Measurements from ENCODE around the gene RGL4. TPM values are rescaled to one million over a fixed set of nuclear protein-coding genes. Genes with fewer than 3 reads are reported as not detected.
A peak's percentile ranks its signal among the peaks of the same experiment; 100 is the strongest.

RGL4 gene
- total and polyA plus RNA-seq, 8 donors: 0.65 to 5.9 (median 2.9) TPM; not detected in 4

DNA sequence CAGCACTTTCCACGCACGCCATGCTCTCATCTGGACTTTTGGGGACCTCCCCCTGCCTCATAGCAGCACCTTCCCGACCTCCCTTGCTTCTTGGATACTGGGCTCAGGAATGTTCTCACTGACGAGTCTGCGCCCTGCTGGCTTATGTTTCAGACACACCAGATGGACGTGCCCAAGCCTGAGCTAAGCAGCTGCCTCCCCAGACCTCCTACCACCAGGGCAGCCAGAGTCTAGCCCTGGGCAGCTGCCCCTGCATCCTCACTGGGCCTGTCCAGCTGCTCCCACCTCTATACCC, 13.2 kb upstream of the RGL4 start:
- H3K36me3 ChIP-seq: peaks cover 4 to 50% (median 42%) of the 10 kb centered on the region in 4 donors
- no peak for DNase-seq
- TF ChIP-seq POLR2A (IDR thresholded peaks at IDR 0.05) (no peak), POLR2AphosphoS5 (IDR thresholded peaks at IDR 0.05) (no peak), EP300 (IDR thresholded peaks at IDR 0.05) (no peak)
- TF ChIP-seq, protein P1, sequence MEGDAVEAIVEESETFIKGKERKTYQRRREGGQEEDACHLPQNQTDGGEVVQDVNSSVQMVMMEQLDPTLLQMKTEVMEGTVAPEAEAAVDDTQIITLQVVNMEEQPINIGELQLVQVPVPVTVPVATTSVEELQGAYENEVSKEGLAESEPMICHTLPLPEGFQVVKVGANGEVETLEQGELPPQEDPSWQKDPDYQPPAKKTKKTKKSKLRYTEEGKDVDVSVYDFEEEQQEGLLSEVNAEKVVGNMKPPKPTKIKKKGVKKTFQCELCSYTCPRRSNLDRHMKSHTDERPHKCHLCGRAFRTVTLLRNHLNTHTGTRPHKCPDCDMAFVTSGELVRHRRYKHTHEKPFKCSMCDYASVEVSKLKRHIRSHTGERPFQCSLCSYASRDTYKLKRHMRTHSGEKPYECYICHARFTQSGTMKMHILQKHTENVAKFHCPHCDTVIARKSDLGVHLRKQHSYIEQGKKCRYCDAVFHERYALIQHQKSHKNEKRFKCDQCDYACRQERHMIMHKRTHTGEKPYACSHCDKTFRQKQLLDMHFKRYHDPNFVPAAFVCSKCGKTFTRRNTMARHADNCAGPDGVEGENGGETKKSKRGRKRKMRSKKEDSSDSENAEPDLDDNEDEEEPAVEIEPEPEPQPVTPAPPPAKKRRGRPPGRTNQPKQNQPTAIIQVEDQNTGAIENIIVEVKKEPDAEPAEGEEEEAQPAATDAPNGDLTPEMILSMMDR (IDR thresholded peaks at IDR 0.05): no peak
- no peak overlapping the region for H3K27ac ChIP-seq
- 84 to 90% (median 86%) methylated on average over 6 of the region's 6 CpGs for WGBS, 5 donors
- H3K4me3 ChIP-seq: no peak overlapping the region
- no peaks in the 10 kb centered on the region for H3K27me3 ChIP-seq
- intact Hi-C loops (cut with DNase I; ENCODE audit: low total_unique reads): no loop called here
- no peaks in the 10 kb centered on the region for H3K9me3 ChIP-seq
- H3K4me1 ChIP-seq: peaks cover 0 to 20% (median 8%) of the 10 kb centered on the region in 4 donors

DNA sequence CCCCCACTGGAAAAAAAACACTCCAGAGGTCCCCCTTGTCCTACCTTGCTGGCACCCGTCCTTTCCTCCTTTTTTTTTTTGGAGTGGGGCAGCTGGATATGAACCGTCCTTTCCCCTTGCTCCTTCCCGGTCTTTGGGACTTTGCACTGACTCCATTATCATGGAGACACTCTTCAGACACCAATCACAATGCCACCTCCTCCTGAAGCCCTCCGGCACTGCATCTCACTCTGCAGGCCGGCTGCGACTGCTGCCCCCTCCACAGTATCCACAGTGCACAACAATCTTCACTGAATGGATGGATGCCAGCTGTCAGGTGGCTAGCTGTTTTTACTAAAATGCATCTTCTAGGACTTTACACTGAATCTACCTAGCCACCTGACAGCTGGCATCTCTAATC, 12.7 kb upstream of the RGL4 start:
- 86 to 96% (median 90%) methylated on average over 6 of the region's 6 CpGs for WGBS, 5 donors
- intact Hi-C loops (cut with DNase I; ENCODE audit: low total_unique reads): no loop called here
- TF ChIP-seq, protein P1 (IDR thresholded peaks at IDR 0.05): no peak
- no peak for TF ChIP-seq EP300 (IDR thresholded peaks at IDR 0.05)
- TF ChIP-seq POLR2A (IDR thresholded peaks at IDR 0.05): no peak
- no peak for TF ChIP-seq POLR2AphosphoS5 (IDR thresholded peaks at IDR 0.05)

DNA sequence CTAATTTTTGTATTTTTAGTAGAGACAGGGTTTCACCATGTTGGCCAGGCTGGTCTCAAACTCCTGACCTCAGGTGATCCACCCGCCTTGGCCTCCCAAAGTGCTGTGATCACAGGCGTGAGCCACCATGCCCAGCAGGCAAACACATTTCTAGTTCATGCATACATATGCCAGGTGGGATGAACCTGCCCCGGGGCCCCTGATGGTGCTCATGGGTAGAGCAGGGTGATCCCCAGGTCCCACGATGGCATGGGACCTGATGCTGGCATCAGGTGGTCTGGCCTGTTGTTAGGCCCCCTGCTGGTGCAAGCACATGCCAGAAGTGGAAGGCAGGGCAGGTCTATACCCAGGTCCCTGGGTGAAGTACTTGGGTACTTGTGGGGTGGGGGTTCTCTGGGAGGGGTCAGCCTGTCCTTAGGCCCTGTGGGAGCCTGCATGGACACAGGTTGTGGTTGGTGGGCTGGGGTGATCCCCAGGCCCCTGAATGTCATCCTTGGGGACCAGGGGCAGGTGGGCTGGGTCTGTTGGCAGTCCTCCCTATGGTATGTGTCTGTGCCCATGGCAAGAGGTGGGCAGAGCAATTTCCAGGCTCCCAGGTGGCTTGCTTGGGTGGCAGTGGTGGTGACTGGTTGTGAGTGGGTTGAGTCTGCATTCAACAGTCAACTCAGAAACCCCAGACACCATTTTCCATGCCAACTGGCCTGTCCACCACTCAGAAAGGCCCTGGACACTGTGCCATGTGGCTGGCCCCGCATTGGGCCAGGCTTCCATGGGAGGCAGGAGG, 9.6 kb upstream of the RGL4 start:
- peaks cover 11 to 62% (median 55%) of the 10 kb centered on the region in 4 donors for H3K36me3 ChIP-seq
- TF ChIP-seq POLR2A (IDR thresholded peaks at IDR 0.05) (no peak), EP300 (IDR thresholded peaks at IDR 0.05) (no peak), POLR2AphosphoS5 (IDR thresholded peaks at IDR 0.05) (no peak)
- TF ChIP-seq, protein P1 (IDR thresholded peaks at IDR 0.05): no peak
- H3K4me1 ChIP-seq: peaks cover 0 to 4% (median under 1%) of the 10 kb centered on the region in 4 donors
- H3K27me3 ChIP-seq: no peaks in the 10 kb centered on the region
- no peak overlapping the region for H3K27ac ChIP-seq
- no peaks in the 10 kb centered on the region for H3K9me3 ChIP-seq
- no peak overlapping the region for H3K4me3 ChIP-seq
- peak in 1 of 2 donors; percentile 9 for DNase-seq
- intact Hi-C loops (cut with DNase I; ENCODE audit: low total_unique reads): no loop called here
- WGBS, 5 donors: 85 to 99% (median 97%) methylated on average over 3 to 5 of the region's 5 CpGs

More for the DNA sequence above, 12.7 kb upstream of the RGL4 start:
- Histone ChIP-seq H3K9me3 (no peaks in the 10 kb centered on the region), H3K4me1 (peaks cover 0 to 20% (median 8%) of the 10 kb centered on the region in 4 donors), H3K36me3 (peaks cover 8 to 55% (median 47%) of the 10 kb centered on the region in 4 donors), H3K4me3 (no peak overlapping the region), H3K27ac (no peak overlapping the region), H3K27me3 (no peaks in the 10 kb centered on the region)
- DNase-seq: no peak

DNA sequence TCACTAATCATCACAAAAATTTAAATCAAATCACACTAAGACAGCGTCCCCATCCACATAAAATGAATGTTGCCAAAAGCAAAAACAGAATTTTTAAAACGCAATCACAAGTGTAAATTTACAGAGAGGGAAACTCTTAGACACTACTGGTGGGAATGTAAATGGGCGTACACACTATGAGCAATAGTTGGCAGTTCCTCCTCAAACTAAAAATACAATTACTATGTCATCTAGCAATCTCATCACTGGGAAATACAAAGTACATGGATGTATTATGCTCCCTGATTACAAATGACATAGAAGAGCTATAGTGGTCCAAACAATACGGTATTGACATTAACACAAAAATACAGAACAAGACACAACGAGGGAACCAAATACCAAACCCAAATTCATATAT, 8.7 kb upstream of the RGL4 start:
- no peak overlapping the region for H3K4me3 ChIP-seq
- no peaks in the 10 kb centered on the region for H3K27me3 ChIP-seq
- intact Hi-C loops (cut with DNase I; ENCODE audit: low total_unique reads): no loop called here
- peaks cover 11 to 59% (median 55%) of the 10 kb centered on the region in 4 donors for H3K36me3 ChIP-seq
- no peak overlapping the region for H3K27ac ChIP-seq
- no peak for DNase-seq
- 55 to 94% (median 55%) methylated on average over 5 of the region's 5 CpGs for WGBS, 5 donors
- no peaks in the 10 kb centered on the region for H3K4me1 ChIP-seq
- H3K9me3 ChIP-seq: no peaks in the 10 kb centered on the region
- TF ChIP-seq EP300 (IDR thresholded peaks at IDR 0.05): no peak
- TF ChIP-seq, protein P1 (IDR thresholded peaks at IDR 0.05): no peak
- TF ChIP-seq POLR2A (IDR thresholded peaks at IDR 0.05): no peak
- TF ChIP-seq POLR2AphosphoS5 (IDR thresholded peaks at IDR 0.05): no peak

Data from stomach (tissue), 9 donors.